Neuron (in vitro differentiated cells): ENCODE data around the gene NCKAP5.

Source experiments
- H2AFZ ChIP-seq: one replicate; pipeline ENCODE4 v1.6.1; 2013; ENCODE audit warnings: low read depth, mild to moderate bottlenecking, inconsistent platforms, low read length, moderate library complexity
- H3K27me3 ChIP-seq: one replicate; pipeline ENCODE4 v1.6.1; 2013; ENCODE audit warnings: low read length; ENCODE audit not compliant: insufficient read depth
- H3K36me3 ChIP-seq: one replicate; pipeline ENCODE4 v1.6.1; 2013; ENCODE audit warnings: low read length; ENCODE audit not compliant: insufficient read depth
- H3K4me1 ChIP-seq: one replicate; pipeline ENCODE4 v1.6.1; 2013; ENCODE audit warnings: low read length; ENCODE audit not compliant: insufficient read depth
- H3K4me3 ChIP-seq: 2 replicates; pipeline ENCODE4 v1.5.1; 2013; ENCODE audit warnings: mild to moderate bottlenecking, low read length, moderate library complexity
- H3K9me3 ChIP-seq: one replicate; pipeline ENCODE4 v1.6.1; 2013; ENCODE audit warnings: low read length

The NCKAP5 gene

GRCh38 chr2:133596701-133597393 is 28.6 kb upstream of the NCKAP5 start:
- Histone ChIP-seq H2AFZ (no peak overlapping the region), H3K4me1 (peaks cover 41% of the 10 kb centered on the region), H3K27me3 (no peaks in the 10 kb centered on the region), H3K4me3 (no peak overlapping the region), H3K36me3 (no peaks in the 10 kb centered on the region), H3K9me3 (no peaks in the 10 kb centered on the region)

GRCh38 chr2:133591164-133591563 is 22.9 kb upstream of the NCKAP5 start:
- Histone ChIP-seq H3K27me3 (no peaks in the 10 kb centered on the region), H2AFZ (no peak overlapping the region), H3K36me3 (no peaks in the 10 kb centered on the region)

GRCh38 chr2:133589456-133589855 is 21.2 kb upstream of the NCKAP5 start:
- no peak overlapping the region for H2AFZ ChIP-seq
- H3K27me3 ChIP-seq: no peaks in the 10 kb centered on the region
- no peaks in the 10 kb centered on the region for H3K36me3 ChIP-seq
- H3K4me1 ChIP-seq: peaks cover 3% of the 10 kb centered on the region
- no peak overlapping the region for H3K4me3 ChIP-seq
- no peaks in the 10 kb centered on the region for H3K9me3 ChIP-seq

More at GRCh38 chr2:133591164-133591563, 22.9 kb upstream of the NCKAP5 start:
- no peaks in the 10 kb centered on the region for H3K9me3 ChIP-seq
- no peak overlapping the region for H3K4me3 ChIP-seq
- peaks cover 3% of the 10 kb centered on the region for H3K4me1 ChIP-seq

GRCh38 chr2:133588144-133588543 is 19.9 kb upstream of the NCKAP5 start:
- no peak overlapping the region for H2AFZ ChIP-seq
- H3K4me1 ChIP-seq: peaks cover 3% of the 10 kb centered on the region
- no peak overlapping the region for H3K4me3 ChIP-seq
- H3K27me3 ChIP-seq: no peaks in the 10 kb centered on the region
- H3K36me3 ChIP-seq: no peaks in the 10 kb centered on the region
- H3K9me3 ChIP-seq: no peaks in the 10 kb centered on the region

- no peak overlapping the region for H2AFZ ChIP-seq
- H3K9me3 ChIP-seq: no peaks in the 10 kb centered on the region
- no peak overlapping the region for H3K4me3 ChIP-seq
- peaks cover 3% of the 10 kb centered on the region for H3K4me1 ChIP-seq
- H3K36me3 ChIP-seq: no peaks in the 10 kb centered on the region
- H3K27me3 ChIP-seq: no peaks in the 10 kb centered on the region
Observed at GRCh38 chr2:133586978-133587377, 18.7 kb upstream of the NCKAP5 start.

GRCh38 chr2:133581010-133581760 is 12.9 kb upstream of the NCKAP5 start:
- Histone ChIP-seq H3K9me3 (no peaks in the 10 kb centered on the region), H3K4me1 (no peaks in the 10 kb centered on the region), H3K4me3 (no peak overlapping the region), H2AFZ (no peak overlapping the region), H3K27me3 (no peaks in the 10 kb centered on the region), H3K36me3 (no peaks in the 10 kb centered on the region)

GRCh38 chr2:133579274-133579673 is 11.0 kb upstream of the NCKAP5 start:
- Histone ChIP-seq H3K9me3 (no peaks in the 10 kb centered on the region), H3K36me3 (no peaks in the 10 kb centered on the region), H3K27me3 (no peaks in the 10 kb centered on the region), H2AFZ (no peak overlapping the region), H3K4me3 (no peak overlapping the region), H3K4me1 (peaks cover 4% of the 10 kb centered on the region)

GRCh38 chr2:133576714-133577113 is 8.5 kb upstream of the NCKAP5 start:
- Histone ChIP-seq H3K4me1 (peaks cover 15% of the 10 kb centered on the region), H3K27me3 (no peaks in the 10 kb centered on the region), H3K9me3 (no peaks in the 10 kb centered on the region), H2AFZ (no peak overlapping the region), H3K4me3 (no peak overlapping the region), H3K36me3 (no peaks in the 10 kb centered on the region)

- Histone ChIP-seq H3K27me3 (no peaks in the 10 kb centered on the region), H3K4me1 (peaks cover 15% of the 10 kb centered on the region), H3K36me3 (no peaks in the 10 kb centered on the region), H3K9me3 (no peaks in the 10 kb centered on the region), H2AFZ (no peak overlapping the region), H3K4me3 (no peak overlapping the region)
Observed at GRCh38 chr2:133574620-133575019, 6.4 kb upstream of the NCKAP5 start.

GRCh38 chr2:133574186-133574585 is 5.9 kb upstream of the NCKAP5 start:
- peaks cover 19% of the 10 kb centered on the region for H3K4me1 ChIP-seq
- no peak overlapping the region for H3K4me3 ChIP-seq
- no peak overlapping the region for H2AFZ ChIP-seq
- H3K9me3 ChIP-seq: no peaks in the 10 kb centered on the region
- no peaks in the 10 kb centered on the region for H3K36me3 ChIP-seq
- H3K27me3 ChIP-seq: no peaks in the 10 kb centered on the region

GRCh38 chr2:133573491-133574162 is 5.4 kb upstream of the NCKAP5 start:
- H3K4me1 ChIP-seq: peaks cover 24% of the 10 kb centered on the region
- no peak overlapping the region for H3K4me3 ChIP-seq
- H3K27me3 ChIP-seq: no peaks in the 10 kb centered on the region
- H2AFZ ChIP-seq: no peak overlapping the region
- no peaks in the 10 kb centered on the region for H3K9me3 ChIP-seq
- no peaks in the 10 kb centered on the region for H3K36me3 ChIP-seq

- H3K27me3 ChIP-seq: no peaks in the 10 kb centered on the region
- no peak overlapping the region for H2AFZ ChIP-seq
- H3K4me1 ChIP-seq: peaks cover 48% of the 10 kb centered on the region
- H3K9me3 ChIP-seq: no peaks in the 10 kb centered on the region
- H3K36me3 ChIP-seq: no peaks in the 10 kb centered on the region
- H3K4me3 ChIP-seq: no peak overlapping the region
Observed at GRCh38 chr2:133571249-133571648, 3.0 kb upstream of the NCKAP5 start.

- Histone ChIP-seq H3K4me1 (peaks cover 48% of the 10 kb centered on the region), H2AFZ (no peak overlapping the region), H3K27me3 (no peaks in the 10 kb centered on the region), H3K4me3 (no peak overlapping the region), H3K9me3 (no peaks in the 10 kb centered on the region), H3K36me3 (no peaks in the 10 kb centered on the region)
Observed at GRCh38 chr2:133570542-133570941, 2.3 kb upstream of the NCKAP5 start.
